ENCODE data around the gene REV3L. TPM values are rescaled to one million over a fixed set of nuclear protein-coding genes. Genes with fewer than 3 reads are reported as not detected.
"Not testable (repeated sequence)": the region's sequence is repeated elsewhere in the genome, so short reads cannot be mapped to it uniquely, and the experiment has no call there.

Gene REV3L, protein sequence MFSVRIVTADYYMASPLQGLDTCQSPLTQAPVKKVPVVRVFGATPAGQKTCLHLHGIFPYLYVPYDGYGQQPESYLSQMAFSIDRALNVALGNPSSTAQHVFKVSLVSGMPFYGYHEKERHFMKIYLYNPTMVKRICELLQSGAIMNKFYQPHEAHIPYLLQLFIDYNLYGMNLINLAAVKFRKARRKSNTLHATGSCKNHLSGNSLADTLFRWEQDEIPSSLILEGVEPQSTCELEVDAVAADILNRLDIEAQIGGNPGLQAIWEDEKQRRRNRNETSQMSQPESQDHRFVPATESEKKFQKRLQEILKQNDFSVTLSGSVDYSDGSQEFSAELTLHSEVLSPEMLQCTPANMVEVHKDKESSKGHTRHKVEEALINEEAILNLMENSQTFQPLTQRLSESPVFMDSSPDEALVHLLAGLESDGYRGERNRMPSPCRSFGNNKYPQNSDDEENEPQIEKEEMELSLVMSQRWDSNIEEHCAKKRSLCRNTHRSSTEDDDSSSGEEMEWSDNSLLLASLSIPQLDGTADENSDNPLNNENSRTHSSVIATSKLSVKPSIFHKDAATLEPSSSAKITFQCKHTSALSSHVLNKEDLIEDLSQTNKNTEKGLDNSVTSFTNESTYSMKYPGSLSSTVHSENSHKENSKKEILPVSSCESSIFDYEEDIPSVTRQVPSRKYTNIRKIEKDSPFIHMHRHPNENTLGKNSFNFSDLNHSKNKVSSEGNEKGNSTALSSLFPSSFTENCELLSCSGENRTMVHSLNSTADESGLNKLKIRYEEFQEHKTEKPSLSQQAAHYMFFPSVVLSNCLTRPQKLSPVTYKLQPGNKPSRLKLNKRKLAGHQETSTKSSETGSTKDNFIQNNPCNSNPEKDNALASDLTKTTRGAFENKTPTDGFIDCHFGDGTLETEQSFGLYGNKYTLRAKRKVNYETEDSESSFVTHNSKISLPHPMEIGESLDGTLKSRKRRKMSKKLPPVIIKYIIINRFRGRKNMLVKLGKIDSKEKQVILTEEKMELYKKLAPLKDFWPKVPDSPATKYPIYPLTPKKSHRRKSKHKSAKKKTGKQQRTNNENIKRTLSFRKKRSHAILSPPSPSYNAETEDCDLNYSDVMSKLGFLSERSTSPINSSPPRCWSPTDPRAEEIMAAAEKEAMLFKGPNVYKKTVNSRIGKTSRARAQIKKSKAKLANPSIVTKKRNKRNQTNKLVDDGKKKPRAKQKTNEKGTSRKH (N-terminal part only)
- 29.4 and 31.9 TPM in 2 replicates for total RNA-seq (2014; rRNA removed)
- polyA plus RNA-seq (2012): 5.3 TPM

GRCh38 chr6:111482959-111483735 is at the start of gene REV3L:
REV3L (minus strand) TSS chr6:111483218; CDS start chr6:111482888, 330 bp downstream.
- peak; percentile 92 for DNase-seq (ENCODE audit: low read depth)

DNA sequence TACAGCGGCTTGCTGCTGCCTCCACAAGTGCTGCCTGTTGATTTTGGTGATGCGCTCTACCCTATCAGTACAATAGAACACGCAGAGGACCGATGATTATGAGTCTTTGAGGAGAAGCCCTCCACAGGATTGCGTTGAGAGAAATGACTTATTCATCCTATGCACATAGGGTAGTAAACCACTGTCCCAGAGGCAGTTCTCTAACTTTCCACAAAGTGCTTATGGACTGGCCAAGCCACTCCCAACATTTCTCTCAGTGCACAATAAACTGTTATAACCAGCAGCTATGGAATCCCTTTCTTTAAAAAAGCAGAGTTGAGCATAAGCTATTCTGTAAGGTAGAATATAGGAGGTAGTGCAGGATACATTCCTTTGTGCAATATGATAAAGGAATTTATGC is 48.2 kb upstream of the REV3L start:
- DNase-seq (ENCODE audit: low read depth): no peak

DNA sequence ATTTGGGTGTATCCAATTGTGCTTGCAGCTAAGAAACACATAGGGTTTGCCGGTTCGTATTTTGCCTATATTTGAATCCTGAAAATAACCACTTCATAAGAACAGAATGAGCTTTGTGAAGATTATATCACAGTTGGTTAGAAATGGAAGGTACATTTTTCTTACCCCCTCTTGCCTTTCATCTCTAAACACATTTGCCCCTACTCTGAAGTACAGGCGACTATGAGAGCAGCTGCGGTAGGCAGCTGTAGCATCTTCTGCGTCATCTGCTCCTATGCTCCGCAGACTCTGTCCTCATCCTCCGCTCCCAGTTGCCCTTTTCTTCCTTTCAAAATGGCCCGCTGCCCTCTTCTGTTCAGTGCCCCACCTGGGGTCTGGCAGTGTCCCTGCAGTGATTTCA is 47.6 kb upstream of the REV3L start:
- DNase-seq (ENCODE audit: low read depth): no peak

DNA sequence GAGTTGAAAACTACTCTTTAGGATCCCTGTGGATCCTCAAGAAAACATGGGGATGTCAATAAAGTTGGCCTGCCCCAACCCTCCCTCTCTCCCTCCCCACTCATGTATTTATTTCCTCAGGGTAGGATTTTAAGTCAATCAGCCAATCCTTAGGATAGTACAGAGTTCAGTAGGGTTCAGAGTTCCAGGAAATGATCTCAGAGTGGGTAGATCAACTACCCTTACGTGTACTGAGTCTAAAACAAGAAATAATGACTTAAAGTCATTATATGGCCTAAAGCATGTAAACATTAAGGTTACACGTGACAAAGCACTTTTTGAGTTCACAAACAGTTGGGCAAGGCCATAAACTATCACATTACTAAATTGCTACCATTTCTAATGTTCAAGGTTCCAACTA is 47.2 kb upstream of the REV3L start:
- DNase-seq (ENCODE audit: low read depth): no peak

DNA sequence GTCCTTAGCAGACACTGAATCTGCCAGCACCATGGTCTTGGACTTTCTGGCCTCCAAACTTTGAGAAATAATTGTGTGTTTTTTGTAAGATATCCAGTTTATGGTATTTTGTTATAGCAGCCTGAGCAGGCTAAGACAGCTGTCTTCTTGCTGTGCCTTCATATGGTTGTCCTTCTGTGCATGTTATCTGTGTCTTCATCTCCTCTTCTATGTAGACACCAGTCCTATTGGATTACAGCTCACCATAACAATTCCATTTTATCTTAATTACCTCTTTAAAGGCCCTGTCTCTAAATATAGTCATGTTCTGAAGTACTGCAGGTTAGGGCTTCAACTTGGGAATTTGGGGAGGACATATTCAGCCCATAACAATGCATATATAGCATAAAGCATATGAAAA is 44.3 kb upstream of the REV3L start:
- DNase-seq (ENCODE audit: low read depth): no peak

DNA sequence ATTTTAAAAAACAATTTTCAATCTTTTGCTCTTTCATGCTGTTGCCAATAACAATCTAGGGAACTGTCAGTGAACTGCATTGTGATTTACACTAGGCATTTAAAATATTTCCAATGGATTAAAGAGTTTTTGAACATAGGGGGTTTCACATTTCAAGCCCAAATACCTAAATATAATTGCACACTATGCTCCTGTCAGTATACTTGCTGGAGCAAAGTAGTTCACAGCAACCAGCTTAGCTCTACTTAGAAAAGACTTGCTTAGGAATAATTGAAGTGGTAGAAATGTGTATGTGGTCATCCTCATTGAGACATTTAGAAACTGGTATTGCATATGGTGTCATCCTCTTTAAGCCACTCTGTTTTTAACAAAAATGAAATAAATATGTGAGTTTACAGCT is 41.7 kb upstream of the REV3L start:
- no peak for DNase-seq (ENCODE audit: low read depth)

DNA sequence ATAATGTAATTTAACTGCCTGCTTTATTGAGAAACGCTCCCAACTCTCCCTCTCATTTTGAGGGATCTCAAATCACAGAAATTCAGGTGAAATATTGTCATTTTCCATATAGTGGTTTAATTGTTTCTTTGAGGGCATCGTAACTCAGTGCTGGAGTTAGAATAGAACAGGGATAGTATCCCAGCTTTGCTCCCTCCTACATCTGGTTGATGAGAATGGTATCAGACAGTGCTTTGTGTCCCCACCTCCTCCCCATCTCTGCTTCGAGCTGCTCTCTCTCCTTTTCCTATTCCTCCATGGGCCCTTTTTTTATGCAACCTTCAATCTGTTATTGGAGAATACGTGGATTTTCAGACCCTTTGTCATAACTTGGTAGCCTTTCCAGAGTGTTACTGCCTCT is 41.2 kb upstream of the REV3L start:
- no peak for DNase-seq (ENCODE audit: low read depth)

GRCh38 chr6:111523484-111524167 is 40.6 kb upstream of the REV3L start:
- DNase-seq (ENCODE audit: low read depth): peak; percentile 59

DNA sequence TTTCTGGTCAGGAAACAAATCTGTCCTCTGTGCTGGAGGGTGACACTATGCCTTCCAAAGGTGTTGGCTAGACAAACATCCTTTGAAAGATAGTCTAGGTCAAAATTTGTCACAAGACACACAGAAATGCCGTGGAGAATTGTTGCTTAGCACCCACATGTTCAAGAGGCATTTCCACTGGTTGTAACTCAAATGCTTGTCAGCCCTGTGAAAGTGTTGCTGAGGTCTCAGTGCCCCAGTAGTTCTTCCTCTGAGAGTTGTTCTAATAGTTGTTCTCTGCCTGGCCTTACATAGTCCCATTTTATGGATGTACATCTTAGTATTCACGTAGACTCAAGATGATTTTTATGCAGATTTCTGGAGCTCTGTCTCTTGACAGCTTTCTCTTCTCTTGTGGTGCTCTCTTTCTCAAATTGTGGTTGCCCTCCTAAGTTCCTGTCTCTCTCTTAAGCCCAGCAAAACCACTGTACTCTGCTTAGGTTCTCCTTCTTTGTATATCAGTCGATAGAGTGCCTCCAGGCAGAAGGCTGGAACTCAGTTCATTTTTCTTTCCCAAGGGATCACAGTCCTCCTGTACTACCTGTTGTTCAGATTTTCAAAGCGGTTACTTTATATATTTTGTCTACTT is 39.5 kb upstream of the REV3L start:
- no peak for DNase-seq (ENCODE audit: low read depth)

DNA sequence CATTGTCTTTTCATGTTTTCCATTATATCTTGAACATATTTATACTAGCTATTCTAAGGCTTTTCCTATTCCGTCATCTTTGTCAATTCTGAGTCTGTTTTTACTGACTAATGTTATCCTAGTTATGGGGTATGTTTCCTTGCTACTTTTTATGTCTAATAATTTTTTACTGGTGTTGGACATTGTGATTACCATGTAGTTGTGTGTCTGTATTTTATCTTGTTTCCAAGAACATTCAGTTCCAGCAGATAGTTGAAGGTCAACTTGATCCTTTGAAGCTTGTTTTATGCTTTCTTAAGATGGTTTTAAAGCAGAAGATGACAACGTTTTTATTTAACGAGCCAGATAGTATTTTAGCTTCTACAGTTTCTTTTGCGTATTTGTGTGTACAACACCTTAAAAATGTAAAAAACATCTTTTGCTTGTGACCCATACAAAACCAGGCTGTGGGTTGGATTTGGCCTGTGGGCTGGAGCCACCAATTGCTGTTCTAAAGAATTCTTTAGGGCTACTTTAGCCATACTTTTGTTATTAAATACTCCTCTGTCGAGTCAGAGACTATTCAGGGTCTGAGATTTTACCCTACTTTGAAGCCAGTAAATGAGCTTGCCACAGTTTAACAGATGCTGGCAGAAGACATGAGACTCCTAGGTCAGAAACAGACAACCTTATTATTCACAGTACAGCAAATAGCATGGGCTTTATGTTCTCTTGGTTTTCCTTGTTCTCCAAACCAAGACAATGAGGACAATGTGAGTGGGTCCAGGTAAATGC is 38.7 kb upstream of the REV3L start:
- DNase-seq (ENCODE audit: low read depth): peak; percentile 56

DNA sequence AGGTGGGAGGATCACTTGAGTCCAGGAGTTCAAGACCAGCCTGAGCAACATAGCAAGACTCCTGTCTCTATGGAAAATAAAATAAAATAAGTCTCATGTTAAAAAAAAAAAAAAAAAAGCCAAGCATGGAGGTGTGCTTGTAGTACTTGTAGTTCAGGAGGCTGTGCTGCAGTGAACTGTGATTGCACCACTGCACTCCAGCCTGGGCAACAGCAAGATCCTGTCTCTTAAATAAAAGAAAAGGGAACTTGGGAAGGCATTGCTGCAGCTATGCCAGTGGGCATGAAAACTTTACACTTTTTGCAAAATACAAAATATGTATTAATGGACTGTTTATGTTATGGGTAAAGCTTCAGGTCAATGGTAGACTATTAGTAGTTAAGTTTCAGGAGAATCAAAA is 37.5 kb upstream of the REV3L start:
- DNase-seq (ENCODE audit: low read depth): no peak

GRCh38 chr6:111517965-111518364 is 34.9 kb upstream of the REV3L start:
- no peak for DNase-seq (ENCODE audit: low read depth)

- no peak for DNase-seq (ENCODE audit: low read depth)
These were observed 32.2 kb upstream of the REV3L start for GRCh38 chr6:111515259-111515658.

DNA sequence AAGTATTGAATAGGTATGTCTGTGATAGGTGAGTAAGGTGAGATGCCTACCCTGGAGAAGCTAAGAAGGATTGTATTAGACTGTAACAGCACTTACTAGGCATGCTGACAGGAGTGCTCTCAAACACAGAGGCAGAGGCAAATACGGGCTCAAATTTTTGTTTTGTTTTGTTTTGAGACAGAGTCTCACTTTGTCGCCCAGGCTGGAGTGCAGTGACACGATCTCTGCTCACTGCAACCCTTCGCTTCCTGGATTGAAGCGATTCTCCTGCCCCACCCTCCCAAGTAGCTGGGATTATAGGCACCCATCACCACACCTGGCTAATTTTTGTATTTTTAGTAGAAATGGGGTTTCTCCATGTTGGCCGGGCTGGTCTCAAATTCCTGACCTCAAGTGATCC is 31.5 kb upstream of the REV3L start:
- DNase-seq (ENCODE audit: low read depth): not testable (repeated sequence)

- not testable (repeated sequence) for DNase-seq (ENCODE audit: low read depth)
These were observed 24.2 kb upstream of the REV3L start for GRCh38 chr6:111507219-111507618.

DNA sequence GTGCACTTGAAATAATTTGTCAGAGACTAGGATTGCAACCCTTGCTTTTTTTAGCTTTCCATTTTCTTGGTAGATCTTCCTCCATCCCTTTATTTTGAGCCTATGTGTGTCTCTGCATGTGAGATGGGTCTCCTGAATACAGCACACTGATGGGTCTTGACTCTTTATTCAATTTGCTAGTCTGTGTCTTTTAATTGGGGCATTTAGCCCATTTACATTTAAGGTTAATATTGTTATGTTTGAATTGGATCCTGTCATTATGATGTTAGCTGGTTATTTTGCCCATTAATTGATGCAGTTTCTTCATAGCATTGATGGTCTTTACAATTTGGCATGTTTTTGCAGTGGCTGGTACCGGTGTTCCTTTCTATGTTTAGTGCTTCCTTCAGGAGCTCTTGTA is 22.5 kb upstream of the REV3L start:
- not testable (repeated sequence) for DNase-seq (ENCODE audit: low read depth)

DNA sequence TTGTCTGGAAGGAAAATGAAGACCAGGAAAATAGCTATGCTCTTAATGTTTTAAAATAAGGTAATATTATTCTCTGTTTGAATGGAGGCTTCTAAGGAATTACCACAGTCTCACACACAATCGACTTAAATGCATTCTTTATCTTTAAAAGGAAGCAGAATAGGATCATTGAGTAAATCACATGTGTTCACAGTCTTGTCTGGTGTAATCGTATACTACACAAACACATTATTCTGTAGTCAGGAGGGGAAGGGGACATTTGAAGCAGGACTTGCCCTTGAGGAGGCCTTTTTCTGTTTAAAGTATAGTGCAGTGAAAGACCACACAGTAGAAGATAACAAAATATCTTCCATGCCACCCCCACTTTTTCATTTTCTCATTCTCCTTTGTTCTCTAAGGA is 20.6 kb upstream of the REV3L start:
- DNase-seq (ENCODE audit: low read depth): no peak

DNA sequence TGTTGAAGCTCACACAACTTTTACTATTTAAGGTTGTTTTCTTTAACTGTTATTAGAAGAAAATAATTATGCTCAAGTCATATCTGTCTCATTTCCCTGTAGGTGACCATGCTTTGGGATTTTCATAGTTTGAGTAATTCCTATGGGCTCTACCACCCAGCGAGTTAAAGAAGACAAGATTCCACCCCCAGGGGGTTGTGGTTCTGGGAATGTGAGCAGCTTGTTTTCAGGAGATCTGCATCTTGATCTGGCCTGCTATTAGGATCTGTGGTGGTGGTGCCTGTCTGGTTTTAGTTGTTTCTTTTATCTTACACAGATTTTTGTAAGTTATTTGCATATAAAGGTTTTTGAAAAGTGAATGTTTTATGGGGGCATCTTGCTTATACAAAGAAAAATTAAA is 20.2 kb upstream of the REV3L start:
- peak; percentile 37 for DNase-seq (ENCODE audit: low read depth)

DNA sequence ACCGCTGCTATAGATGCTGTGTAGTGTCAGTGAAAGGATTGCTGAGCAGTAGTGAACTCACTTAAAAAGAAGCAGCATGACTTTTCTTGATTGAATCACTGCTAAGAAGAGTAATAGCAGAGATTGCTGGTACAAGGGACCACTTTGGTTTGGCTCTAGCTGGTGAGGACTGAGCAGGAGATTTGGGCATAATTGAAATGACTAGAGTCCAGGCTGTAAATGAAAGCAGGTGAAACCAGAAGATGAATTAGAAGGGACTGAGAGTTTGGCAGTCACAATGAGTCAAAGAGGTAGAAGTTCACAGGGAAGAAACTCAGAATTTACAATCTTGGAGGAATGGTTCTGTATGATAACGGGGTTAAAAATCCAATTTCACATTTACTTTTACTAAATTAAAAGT is 19.1 kb upstream of the REV3L start:
- DNase-seq (ENCODE audit: low read depth): no peak

All from LHCN-M2 (cell line).